AG09309 (cell line): ENCODE results near the gene RRP1.

ENCODE experiments used
- DNase-seq: peaks from one replicate; pipeline ENCODE4 v3.0.0-alpha.2; 2010; ENCODE audit warnings: low read depth
- H3K4me3 ChIP-seq: 2 replicates; pipeline ENCODE4 v1.5.1; 2011; ENCODE audit warnings: mild to moderate bottlenecking, low read depth, low read length, moderate library complexity; ENCODE audit not compliant: control insufficient read depth
- TF ChIP-seq, protein P1 (sequence below): IDR thresholded peaks from 2 replicates; pipeline ENCODE4 v1.5.1; 2011; ENCODE audit warnings: mild to moderate bottlenecking, low read depth, low read length, inconsistent platforms; ENCODE audit not compliant: insufficient read depth, control insufficient read depth; ENCODE audit errors: missing control alignments

RRP1 gene

DNA sequence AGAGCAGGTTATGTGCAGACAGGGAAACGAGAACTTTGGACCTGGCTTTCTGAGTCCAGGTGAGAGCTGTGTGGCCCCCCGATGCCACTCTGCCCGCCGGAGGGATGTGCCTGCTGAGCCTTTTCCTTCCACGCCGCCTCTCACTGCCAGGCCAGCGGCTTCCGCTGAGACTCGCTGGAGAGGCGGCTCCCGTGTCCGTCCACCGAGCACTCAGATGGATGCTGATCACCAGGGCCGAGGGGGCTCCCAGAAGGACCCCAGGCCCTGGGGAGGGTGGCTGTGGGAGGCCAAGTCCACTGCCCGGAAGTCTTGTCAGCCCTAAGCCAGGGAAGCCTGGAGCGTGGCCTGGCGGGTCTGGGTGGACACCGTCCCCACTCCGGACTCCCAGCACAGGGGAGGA lies 29.7 kb upstream of the RRP1 start:
- H3K4me3 ChIP-seq: no peak overlapping the region
- DNase-seq: no peak
- TF ChIP-seq, protein P1, sequence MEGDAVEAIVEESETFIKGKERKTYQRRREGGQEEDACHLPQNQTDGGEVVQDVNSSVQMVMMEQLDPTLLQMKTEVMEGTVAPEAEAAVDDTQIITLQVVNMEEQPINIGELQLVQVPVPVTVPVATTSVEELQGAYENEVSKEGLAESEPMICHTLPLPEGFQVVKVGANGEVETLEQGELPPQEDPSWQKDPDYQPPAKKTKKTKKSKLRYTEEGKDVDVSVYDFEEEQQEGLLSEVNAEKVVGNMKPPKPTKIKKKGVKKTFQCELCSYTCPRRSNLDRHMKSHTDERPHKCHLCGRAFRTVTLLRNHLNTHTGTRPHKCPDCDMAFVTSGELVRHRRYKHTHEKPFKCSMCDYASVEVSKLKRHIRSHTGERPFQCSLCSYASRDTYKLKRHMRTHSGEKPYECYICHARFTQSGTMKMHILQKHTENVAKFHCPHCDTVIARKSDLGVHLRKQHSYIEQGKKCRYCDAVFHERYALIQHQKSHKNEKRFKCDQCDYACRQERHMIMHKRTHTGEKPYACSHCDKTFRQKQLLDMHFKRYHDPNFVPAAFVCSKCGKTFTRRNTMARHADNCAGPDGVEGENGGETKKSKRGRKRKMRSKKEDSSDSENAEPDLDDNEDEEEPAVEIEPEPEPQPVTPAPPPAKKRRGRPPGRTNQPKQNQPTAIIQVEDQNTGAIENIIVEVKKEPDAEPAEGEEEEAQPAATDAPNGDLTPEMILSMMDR: no peak

DNA sequence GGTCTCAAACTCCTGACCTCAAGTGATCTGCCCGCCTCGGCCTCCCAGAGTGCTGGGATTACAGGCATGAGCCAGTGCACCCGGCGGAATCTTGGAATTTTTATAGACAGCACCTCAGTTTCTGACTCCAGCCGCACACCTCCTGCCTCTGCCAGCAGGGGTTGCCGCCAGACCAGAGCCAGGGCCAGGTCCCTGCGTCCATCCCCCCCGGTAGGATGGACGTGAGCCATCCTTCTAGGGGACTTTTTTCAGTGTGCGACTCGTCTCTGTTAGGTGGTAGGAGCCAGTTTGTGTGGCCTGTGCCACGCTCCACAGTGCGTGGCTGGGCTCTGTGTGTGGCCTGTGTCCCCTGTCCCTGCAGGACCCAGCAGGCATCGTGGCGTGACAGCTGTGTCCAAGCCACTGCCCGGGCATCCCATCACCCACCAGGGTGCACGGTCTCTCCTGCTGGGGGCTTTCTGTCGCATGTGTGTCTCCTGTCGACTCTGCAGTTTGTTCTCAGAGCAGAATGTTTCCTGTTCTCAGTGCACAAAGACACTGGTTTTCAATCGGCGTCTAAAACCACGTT lies 28.9 kb upstream of the RRP1 start:
- DNase-seq: no peak
- TF ChIP-seq, protein P1: no peak
- H3K4me3 ChIP-seq: no peak overlapping the region

DNA sequence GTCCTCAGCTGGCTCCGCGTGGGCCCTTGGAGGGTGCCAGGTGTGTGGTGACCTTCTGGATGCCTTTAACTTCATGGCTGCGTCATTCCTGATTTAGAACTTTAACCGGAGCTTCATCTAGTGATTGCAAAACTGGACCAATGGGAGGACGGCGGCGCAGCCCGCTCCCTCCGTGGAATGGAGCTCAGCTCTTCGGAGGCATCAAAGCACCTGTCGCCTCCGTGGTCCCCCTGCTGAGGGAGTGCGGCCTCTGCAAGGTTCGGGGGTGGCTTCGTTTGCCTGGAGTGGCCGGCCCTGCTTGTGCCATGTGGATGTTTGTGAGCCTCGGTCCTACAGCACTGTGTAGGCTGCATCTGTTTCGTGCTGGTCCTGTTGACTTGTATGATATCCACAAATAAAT lies 27.5 kb upstream of the RRP1 start:
- TF ChIP-seq, protein P1: no peak
- no peak for DNase-seq
- no peak overlapping the region for H3K4me3 ChIP-seq

DNA sequence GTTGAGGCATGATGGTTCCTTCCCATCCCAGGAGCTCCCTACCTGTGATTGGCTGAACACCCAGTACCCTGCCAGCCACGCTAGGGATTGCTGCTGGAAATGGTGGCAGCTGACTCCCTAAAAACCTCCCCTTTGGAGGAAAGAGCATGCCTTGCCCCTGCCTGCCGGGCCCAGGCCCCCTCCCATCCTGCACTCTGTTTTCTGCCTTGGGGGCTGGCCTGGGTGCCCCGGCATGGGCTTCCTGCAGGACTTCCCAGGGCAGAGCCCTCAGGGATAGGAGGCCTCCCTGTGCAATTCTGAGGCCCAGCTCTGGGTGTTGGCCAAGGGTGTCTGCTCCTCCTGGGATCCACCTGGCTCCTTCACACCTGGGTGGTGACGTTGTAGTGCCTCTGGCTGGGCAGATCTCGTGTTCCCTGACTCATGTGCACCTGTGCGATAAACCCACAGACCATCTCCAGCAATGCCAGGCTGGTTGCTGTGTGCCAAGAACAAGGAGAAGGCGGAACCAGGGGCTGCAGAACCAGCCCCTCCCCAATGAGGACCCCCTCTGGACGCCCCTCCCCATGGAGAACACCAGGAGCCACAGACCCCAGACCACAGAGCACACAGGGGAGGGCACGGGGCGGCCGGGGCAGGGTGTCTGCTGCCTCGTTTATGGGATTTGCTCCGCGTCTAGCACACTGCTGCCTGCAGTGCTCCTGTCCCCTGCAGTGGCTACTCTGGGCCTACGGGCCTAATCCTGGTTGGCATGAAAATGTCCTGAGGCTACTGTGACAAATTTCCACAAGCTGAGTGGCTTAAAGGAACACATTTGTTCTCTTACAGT lies 26.9 kb upstream of the RRP1 start:
- no peak for DNase-seq
- no peak overlapping the region for H3K4me3 ChIP-seq
- TF ChIP-seq, protein P1: no peak

DNA sequence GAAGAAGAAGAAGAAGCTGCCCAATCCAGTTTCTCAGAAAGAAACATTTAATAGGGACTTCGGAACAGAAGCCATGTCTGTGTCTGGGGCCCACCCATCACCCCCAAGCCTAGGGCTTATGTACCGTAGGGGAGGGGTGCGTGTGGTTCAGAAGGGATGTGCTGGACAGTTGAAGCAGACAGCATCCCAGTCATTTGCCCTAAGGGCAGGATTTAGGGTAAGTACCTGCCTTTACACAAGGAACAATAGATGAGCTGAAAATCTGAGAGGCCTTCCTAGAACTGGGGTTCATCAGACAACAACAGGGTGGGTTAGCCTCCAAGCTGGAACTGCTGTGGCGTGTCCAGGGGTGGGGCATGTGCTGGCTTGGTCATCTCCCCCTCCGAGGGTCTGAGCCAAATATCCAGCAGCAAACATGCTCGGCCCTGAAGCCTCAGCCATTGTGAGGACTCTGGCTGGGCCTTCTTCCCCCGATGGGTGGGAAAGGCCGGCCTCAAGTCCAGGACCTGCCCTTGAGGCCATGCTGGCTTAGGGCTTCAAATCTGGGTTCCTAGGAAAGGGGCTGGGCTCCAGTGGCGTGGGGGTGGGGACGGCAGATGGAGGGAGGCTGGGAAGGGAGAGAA lies 25.4 kb upstream of the RRP1 start:
- TF ChIP-seq, protein P1: no peak
- no peak for DNase-seq
- no peak overlapping the region for H3K4me3 ChIP-seq

DNA sequence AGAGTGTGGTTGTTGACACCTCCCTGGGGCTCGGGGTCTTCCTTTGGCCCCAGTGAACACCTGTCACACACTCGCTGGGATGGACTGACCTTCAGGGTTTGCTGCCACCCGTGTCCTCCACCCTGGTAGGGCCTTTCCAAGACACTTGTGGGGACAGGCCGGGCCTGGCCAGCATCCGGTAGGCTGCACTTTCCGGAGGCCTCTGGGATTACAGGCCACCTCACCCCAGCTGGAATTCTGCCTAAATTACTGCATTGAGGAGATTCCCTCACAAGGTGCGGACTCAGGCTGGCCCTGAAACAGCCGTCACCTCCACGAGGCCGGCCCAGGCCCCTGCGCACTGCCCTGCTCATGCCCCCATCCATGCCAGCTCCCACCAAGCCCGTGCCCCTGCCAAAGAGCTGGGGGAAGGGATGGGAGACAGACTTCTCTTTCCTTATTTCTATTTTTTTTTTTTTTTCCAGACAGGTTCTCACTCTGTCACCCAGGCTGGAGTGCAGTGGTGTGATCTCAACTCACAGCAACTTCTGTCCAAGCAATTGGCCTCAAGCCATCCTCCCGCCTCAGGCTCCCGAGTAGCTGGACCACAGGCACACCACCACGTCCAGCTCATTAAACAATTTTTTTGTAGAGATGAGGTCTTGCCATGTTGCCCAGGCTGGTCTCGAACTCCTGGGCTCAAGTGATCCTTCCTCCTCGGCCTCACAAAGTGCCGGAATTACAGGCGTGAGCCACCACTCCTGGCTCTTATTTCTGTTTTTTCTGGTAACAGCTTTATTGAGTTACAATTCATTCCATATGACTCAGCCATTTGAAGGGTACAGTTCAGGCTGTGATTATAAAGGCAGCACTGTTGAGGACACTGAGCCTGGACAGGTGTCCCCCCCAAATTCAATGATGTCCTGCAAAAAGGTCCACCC lies 24.5 kb upstream of the RRP1 start:
- TF ChIP-seq, protein P1: no peak
- DNase-seq: no peak
- no peak overlapping the region for H3K4me3 ChIP-seq
